HG02884 (cell line): ENCODE results near the gene LIM2.

ENCODE experiments used
- ATAC-seq: cut with Tn5 transposase; IDR thresholded peaks from one replicate; pipeline ENCODE4 v1.9.1; 2021; ENCODE audit warnings: mild to moderate bottlenecking, moderate library complexity; ENCODE audit not compliant: unreplicated experiment

The LIM2 gene

DNA sequence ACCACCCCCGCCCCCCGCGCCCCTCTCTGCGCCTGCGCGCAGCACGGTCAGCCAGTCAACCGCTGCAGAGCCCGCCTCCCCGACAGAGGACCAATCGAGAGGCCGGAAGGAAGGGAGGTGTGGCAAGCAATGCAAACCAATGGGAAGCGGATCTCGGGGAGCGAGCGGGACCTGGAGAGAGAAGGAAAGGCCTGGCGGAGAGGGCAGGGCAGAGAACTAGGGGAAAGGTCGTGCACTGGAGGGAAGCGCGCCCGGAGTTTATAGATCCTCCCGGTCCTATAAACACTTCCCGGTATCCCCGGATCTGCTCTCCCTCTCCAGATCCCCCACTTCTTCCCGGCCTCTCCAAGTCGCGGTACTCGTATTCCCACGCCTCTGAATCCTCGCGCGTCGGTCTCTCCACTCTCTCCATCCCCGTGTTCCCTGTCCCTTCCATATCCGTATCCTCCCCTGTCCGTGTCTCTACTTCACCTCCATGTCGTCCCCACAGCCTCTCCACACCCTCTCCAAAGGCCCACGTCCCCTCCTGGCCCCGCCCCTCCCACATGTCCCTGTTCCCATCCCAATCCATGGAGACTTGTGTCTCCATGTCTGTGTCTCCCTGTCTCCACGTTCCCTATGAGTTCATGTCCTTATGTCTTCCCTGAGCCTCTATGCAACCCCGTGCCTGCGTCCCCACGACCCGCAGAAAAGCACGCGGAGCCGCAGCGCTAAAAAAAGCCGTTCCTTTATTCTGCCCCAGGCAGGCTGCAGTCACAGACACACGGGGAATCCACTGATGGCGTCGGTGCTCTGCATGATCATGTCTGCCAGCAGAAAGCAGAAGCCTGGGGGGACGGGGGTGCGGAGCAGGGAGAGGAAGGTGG, 21.2 kb downstream of the LIM2 start:
- ATAC-seq, result no peak

DNA sequence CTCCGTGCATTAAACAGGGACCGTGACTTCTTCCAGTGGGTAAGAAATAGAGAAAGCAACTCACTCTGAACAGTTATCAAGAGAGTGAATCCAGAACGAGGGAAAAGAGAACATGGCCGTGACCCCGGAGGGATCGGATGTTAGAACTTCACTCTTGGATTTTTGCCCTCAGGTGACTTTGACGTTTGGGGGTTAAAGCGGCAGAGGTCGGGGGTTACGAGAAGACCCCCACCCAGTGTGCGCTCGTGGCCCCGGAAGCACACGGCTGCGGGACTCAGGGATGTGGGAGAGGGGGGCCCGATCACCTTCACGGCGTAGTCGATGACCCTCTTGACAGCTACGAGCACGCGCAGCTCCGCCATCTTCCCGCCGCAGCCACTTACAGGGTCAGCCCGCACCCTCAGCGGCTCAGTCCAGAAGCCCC, 21.8 kb downstream of the LIM2 start, which contains the start of gene ETFB:
Gene ETFB, minus strand, starts transcription at position 424 of the 424 bp plus-strand sequence. Its CDS starts 62 bp downstream, at position 362.
- no peak for ATAC-seq

DNA sequence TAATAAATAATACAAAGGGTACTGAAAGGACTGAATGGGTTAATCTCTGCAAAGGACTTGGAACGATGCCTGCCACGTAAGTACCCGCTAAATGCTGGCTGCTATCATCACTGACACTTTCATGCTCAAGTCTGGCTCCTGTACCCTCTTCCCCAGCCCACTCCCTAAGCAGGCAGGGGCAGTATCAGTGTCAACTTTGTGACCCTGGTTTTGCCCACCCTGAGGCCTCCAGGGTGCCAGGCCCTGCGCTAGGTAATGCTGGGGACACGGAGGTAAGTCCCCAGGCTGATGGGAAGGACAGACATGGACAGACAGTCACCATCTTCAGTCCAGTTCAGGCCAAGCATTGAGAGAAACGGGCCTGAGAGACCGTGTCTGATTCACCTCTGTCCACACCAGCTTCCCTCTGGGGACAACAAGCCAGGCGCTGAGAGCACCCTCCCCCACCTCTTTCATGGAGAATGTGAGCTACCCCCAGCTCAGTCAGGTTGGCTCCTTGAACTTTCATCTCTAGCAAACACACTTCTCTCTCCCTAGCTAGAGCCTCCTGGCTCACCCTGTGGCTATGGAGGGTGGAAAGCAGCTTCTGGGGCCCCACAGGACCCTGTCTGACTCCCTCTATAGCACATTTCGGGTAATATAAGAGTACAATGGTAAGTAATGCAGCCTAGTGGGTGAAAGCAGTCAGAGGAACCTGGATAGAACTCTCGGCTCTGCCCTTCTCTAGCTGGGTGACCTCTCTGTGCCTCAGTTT, 22.4 kb downstream of the LIM2 start:
- no peak for ATAC-seq

DNA sequence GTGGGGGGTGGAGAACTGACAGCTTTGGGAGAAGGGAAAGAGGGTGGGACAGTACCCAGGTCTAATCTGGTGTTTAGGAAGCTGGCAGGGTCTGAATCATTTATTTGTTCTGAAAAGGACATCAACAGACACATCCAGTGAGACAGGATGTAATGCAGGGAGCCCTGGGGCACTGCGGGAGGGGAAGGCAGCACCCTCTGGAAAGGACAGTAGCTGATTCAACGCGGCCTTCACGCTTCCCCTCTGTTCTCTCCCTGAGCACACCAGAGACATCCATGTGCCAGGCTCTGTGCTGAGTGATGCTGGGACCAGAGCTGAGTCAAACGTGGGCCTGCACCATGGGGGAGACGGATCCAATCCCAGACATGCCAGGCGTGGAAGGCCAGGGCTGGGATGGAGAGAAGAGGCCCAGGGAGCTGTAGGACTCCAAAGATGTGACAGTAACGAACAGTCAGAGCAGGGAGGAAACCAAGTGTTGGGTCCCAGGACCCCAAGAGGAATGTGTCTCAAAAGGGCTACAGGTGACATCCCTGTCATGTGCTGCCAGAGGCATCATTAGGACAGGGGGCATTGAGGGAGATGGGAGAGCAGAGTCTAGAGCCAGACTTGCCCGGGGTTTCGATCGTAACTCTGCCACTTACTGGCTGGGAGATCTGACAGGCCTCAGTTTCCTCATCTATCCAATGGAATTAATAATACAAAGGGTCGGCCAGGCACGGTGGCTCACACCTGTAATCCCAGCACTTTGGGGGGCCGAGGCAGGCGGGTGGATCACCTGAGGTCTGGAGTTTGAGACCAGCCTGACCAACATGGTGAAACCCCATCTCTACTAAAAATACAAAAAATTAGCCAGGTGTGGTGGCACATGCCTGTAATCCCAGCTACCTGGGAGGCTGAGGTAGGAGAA, 23.3 kb downstream of the LIM2 start:
- no peak for ATAC-seq

DNA sequence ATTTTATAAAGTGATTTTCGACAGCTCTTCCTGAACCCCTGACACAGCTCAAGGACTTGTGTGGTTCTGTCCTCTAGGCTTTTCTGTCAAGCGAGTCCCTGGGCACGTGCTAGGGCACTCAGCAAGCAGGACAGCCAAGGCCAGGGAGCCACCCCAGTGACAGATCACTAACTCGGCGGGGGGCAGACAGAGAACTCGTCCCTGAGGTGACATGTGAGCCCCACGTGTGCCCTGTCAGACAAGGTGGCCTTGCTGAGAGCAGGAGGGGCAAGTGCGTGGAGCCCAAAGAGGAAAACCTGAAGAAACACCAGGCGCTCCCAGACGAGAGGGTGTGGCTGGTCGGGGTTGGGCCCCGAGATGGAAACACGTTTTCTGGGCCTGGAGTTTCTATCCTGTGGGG, 26.5 kb downstream of the LIM2 start:
- ATAC-seq, result no peak

DNA sequence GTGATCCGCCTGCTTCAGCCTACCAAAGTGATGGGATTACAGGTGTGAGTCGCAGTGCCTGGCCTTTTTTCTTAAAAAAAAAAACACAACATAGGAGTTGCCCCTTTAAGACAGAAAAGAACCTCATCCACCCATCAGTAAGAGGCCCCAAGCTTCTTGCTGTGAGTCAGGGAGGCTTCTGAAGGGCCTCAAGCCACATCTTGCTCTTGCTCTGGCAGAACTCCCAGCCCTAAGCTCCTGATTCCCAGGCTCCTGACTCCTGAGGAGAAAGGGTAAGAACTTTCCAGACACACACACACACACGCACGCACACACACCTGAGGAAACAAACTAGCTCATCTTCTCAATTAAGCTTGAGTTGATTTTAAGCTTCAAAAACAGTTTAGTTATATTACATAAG, 28.5 kb downstream of the LIM2 start:
- ATAC-seq, result no peak

DNA sequence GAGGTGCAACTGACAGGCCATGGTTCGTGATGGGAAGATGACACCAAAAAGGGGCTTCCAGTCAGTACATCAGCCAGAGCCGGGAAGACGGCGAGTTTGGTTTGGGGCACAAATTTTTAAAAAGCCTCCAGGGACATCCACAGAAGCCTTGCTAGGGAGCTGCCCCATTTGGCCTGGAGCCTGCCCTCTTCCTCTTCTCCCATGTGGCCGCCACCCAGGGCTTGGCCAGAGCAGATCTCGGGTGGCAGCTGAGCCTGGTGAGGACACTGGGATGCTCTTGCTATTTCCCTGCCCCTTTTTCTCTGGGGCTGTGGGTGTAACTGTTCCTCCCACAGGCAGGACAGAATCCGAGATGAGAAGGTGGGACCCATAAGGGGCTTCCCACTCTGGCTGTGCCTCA, 29.8 kb downstream of the LIM2 start:
- no peak for ATAC-seq

DNA sequence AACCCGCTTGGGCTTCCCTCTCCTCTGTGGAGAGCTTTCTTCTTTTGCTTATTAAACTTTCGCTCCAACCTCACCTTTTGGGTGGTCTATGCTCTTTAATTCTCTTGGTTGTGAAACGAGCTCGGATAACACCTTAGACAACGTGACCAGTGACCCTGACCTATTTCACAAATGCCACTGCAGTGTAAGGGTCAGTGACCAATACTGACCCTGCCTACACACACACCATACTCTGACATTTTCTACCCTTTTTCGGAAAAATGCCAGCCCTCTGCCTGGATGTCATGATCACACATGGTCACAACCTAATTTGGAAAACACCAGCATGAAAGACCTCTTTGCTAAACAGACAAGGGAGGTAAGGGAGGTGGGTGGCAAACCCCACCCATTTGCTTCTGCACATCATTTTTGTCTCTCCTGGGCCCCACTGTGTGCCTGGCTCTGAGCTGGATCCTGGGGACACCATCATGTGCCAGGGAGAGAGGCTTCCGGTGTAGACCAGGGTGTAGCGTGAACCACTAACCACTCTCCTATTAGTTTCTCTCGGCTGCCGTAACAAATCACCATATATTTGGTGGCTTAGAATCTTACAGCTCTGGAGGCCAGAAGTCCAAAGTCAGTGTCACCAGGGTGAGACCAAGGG, 31.5 kb downstream of the LIM2 start:
- ATAC-seq, result no peak

DNA sequence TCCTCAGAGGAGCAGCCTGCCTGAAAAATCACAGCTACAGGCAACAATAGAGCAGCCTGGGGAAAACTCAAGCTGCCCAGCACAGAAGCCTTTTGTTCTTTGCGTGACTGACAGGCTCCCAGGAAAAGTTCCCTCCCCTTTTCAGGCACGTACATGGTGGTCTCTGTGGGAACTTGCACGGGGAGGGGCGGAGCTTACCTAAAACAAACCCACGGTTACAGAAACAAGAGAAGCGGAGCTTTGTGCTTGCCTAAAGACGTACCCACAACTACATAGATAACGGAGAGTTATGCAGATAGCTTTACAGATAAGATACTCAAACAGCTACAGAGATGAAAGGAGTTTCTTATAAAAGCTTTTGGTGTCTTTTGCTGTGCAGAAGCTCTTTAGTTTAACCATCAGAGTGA, 33.0 kb downstream of the LIM2 start:
- no peak for ATAC-seq

DNA sequence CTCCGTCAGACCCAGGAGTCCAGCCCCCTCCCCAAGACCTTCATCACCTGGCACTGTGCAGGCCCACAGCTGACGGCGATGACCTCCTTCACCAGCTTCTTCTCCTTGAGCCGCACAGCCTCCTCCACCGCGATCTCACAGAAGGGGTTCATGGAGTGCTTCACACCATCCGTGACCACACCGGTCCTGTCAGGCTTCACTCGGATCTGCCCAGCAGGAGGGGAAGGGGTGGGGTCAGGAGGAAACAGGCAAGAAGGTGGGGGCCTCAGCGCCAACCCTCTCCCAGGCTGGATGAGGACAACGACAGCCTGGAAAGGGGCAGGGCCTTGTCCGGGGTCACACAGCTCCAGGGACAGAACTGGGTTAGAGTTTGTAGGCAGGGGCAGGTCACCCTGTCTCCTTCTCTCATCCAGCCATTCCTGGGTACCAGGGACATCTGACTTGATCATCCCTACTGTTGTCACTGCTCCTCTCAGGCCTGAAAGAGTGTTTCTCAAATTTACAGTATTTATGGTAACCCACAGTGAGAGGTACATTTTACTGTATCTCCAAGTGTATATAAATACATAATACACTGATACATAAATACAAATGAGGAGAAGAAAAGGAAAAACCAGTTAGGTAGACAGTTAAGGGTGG, 33.6 kb downstream of the LIM2 start:
- no peak for ATAC-seq

DNA sequence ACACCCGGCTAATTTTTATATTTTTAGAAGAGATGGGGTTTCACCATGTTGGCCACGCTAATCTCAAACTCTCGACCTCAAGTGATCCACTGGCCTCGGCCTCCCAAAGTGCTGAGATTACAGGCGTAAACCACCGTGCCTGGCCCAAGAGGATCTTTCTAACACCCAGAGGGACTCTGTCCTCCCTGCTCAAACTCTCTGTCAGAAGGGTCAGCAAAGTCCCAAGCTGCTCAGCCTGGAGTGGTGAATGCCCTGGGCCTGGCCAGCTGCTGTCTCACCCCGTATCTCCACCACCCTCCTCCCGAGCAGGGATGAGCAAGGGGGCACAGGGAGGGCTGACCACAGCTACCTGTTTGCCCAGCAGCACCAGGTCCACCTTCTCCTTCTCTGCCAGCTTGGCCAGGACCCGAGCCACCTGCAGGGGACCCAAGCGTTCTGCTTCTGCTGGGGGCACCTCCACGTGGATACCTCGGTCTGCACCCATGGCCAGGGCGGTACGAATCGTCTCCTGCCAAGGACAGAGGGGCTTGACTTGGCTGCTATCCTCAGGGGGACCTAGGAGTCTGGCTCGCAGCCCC, 34.9 kb downstream of the LIM2 start:
- ATAC-seq, result no peak

DNA sequence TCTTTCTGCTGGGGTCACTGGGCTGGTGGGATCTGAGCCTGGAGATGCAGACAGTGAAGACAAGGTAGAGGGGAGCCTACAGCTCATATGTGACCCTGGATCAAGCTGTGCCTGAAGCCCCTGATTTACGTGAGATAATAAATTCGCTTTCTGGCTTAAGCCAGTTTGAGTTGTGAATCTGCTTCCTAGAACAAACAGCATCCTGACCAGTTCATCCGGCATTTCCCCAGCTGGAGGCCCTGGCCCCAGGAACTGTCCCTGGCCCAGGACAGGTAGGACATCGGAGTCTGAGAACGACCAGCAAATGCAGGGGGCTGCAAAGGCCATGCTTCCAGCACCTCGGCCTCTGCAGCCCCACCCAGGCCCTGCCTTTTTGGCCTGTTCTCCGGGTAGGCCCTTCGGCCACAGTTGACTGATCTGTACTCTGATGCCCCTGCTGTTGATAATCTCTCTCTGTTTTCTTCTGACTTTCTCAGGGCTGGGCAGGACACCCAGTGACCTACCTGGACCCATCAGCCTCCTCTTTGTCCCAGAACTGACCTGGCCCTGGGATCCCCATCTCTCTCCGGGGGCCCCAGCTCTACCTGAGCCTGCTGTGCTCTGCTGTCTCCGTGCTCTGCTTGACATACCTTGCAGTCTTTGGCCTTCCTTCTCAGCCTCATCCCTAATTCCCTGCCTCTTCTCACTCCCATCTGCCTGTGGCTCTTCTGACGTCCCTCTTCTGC, 36.3 kb downstream of the LIM2 start:
- ATAC-seq, result no peak

DNA sequence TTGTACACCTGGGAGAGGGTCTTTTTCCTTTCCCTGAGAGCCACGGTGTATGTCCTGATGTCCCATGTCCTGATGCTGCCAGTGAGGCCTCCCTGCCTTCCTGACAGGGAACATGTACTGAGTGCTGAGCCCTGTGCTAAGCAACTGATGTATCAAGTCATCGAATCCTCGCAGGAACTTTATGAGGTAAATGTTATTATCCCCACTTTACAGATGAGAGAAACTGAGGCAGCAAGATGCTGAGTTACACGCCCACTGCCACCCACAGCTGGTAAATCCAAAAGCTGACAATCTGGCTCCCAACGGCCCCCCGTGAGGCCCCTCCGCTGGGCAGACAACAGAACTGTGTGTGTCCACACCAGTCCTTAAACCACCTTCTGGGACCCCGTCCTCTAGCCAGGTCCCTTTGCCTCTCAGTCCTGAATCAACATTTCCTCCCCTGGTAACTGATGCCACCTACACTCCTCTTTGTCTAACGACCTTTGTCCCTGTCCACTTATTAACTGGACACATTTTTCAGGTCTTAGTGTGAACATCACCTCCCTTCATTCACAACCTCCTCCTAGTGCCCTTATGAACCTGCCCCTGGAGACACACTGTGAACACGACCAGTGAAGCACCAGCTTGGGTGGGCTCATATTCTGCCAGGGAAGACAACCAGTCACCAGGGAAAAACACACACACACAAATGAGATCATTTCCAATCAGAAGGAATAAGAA, 40.4 kb downstream of the LIM2 start:
- ATAC-seq, result no peak

DNA sequence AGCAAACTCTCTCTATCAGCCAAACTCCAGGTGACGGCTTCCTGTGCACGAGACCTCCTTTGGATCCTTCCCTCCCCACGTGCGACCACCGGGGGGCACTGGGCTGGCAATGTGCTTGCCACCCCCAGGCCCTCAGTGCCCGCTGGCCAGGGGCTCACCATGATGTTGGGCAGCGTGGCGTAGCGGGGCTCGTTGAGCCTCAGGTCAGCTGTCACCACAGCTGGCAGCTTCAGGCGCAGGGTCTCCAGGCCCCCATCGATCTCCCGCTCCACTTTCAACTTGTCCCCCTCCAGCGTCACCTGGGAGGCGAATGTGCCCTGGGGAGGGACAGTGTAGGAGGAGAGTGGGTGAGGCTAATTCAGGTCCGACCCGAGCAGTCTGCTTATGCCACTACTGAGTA, 41.0 kb downstream of the LIM2 start:
- ATAC-seq, result no peak

DNA sequence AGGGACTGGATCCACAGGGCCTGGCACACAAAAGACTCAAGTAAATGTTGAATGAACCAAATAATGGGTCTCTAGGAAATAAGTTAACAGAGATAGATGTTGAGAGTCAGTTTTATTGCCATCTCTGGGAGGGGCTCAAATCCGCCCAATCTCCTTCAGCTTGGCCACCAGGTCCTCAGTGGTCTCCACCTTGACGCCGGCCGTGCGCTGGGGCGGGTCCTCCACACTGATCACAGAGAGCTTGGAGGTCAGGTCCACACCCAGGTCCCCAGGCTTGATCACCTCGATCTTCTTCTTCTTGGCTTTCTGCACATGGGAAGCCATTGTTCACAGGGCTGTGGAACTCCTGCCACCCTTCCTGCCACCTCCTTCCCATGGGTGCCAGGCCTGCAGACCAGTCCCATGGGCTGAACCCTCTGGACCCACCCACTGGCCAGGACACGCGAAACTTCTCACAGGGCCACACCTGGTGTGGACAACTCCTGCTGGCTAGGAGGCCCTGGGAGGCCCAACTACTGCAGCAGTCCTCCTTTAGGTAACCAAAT, 42.6 kb downstream of the LIM2 start:
- ATAC-seq, result no peak

DNA sequence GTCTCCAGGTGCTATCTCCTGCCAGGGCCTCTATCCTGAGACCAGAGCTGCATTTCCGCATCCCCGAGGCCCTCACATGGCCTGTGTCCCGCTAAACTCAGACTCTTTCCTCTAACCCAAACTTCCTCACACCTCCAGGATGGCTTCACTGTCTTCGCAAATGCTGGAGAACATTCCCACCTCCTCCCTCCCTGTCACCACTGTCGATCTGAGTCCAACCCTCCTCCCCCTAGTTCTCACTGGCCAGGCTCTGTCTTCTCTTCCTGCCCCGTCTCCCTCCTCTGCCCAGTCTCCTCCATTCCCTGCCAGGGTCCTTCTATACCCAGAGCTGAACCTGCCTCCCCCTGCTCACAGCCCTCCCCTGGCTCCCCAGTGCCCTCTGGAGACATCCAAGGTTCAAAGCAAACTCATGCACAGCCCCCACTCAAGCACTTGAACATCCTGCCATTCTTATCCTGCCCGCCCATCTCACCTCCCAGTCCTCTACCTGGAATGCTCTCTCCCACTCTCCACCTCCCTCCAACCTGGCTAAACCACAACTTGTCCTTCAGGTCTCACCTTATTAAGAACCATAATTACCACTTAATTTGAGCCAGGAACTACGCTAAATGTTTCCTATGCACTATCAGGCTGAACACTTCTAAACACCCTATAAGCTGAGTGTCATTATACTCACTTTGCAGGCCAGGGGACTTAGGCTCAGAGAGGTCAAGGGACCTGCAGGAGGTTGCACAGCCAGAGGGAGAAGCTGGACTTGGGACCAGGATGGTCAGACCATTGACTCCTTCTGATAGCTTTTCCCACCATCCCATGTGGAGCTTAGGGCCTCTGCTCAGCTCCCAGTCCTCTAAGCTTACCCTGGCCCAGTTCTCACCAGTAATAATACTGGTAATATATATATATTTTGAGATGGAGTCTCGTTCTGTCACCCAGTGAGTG, 44.9 kb downstream of the LIM2 start:
- no peak for ATAC-seq

DNA sequence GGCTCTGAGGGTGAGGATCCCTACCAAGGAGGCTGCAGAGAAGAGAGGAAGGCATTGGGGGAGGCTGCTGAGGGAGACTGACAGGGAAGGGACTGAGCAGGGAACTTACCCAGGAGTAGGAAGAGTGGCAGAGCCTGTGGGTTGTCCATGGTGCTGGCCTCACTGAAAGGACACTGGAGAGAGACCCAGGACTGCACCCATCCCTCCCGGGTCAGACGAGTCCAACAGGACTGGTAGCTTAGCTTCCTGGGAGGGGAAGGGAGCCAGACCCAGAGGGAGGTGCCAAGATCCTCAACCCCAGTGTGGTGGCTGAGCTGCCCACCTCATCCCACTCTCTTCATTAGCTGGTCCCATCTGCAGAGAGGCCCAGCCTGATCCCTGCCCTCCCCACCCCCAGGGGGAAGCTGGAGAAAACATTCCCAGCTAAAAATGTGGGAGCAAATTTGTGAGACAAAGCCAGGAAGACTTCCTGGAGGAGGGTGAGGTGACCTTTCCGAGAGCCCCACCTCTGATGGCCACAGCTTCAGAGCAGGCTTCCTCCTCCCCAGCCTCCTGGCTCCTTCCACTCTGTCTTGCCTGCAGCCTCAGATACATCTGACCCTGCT, 45.7 kb downstream of the LIM2 start, which contains the start of gene VSIG10L:
Gene VSIG10L, minus strand, starts transcription at position 164 of the 605 bp plus-strand sequence. Its CDS starts 15 bp downstream, at position 149.
- ATAC-seq, result no peak
